ENCODE measurements around the gene CCDC63. TPM values are rescaled to one million over a fixed set of nuclear protein-coding genes. Genes with fewer than 3 reads are reported as not detected.

CCDC63 gene
- polyA plus RNA-seq, 3 donors = 0.22 TPM; not detected in 2

DNA sequence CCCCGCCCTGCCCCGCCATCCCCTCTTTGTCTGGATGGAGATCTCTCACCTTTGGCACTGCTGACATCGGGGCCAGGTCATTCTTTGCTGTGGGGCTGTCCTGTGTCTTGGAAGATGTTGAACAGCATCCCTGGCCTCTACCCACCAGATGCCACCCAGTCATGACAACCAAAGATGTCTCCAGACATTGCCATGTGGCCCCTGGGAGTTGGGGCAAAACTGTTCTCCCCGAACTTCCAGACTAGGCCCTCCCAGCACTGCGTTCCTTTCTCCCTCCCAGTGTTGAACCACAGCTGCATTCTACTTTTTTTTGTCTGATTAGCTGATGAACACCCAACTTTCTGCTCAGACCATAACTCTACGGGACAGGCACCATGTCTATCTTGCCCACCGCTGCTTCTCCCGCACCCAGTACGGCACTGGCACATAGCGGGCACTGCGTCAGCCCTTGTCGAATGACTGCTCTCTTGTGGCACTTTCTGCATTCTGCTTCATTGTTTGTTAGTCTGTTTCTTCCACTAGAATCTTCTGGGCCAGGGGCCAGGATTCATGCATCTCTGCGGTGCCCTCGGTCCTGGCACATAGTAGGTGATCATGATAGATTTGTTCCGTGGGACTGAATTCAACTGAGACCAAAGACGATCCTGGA, 86.7 kb downstream of the CCDC63 start:
- no peak for TF ChIP-seq CTCF (IDR thresholded peaks at IDR 0.05)
- H3K4me1 Mint-ChIP-seq = peaks cover 13% of the 10 kb centered on the region
- WGBS (ENCODE audit: insufficient coverage) = 99% methylated on average over 14 of the region's 16 CpGs
- Histone ChIP-seq H3K9me3 (replicated peaks in 1 of 2; ENCODE audit: control insufficient read depth in 1 of 2, insufficient read depth in 1 of 2, low read length in 2 of 2) (no peaks in the 10 kb centered on the region), H3K27ac (ENCODE audit: low read depth in 1 of 2, low read length in 2 of 2) (no peak overlapping the region), H3K36me3 (replicated peaks in 1 of 2; ENCODE audit: control insufficient read depth in 1 of 2, insufficient read depth in 2 of 2, low read length in 2 of 2) (no peaks in the 10 kb centered on the region), H3K4me2 (replicated peaks; ENCODE audit: extremely low read depth, low read length, poor library complexity, severe bottlenecking) (no peak overlapping the region), H3K9ac (ENCODE audit: insufficient read depth, low read length, poor library complexity, severe bottlenecking) (no peak overlapping the region), H3K4me3 (replicated peaks in 1 of 3; ENCODE audit: low read depth in 2 of 3, low read length in 3 of 3) (no peak overlapping the region), H3K79me2 (ENCODE audit: insufficient read depth, low read length) (no peaks in the 10 kb centered on the region), H4K20me1 (ENCODE audit: insufficient read depth, low read length) (no peaks in the 10 kb centered on the region), H3K27me3 (ENCODE audit: control insufficient read depth in 2 of 2, insufficient read depth in 2 of 2, low read length in 2 of 2) (no peaks in the 10 kb centered on the region), H3K4me1 (ENCODE audit: control insufficient read depth in 1 of 2, insufficient read depth in 2 of 2, low read length in 2 of 2) (peaks cover 6 to 7% of the 10 kb centered on the region in 2 donors), H2AFZ (ENCODE audit: insufficient read depth, low read depth, low read length, poor library complexity, severe bottlenecking) (no peak overlapping the region)
- H3K4me3 Mint-ChIP-seq = no peak overlapping the region
- no peak for DNase-seq
- H3K36me3 Mint-ChIP-seq = no peaks in the 10 kb centered on the region
- intact Hi-C loops (cut with micrococcal nuclease) = no loop called here
- H3K27me3 Mint-ChIP-seq (ENCODE audit: low read depth in 3 of 3) = peaks cover 7 to 17% (median 11%) of the 10 kb centered on the region in 3 donors
- H3K27ac Mint-ChIP-seq = no peak overlapping the region
- H3K9me3 Mint-ChIP-seq = no peaks in the 10 kb centered on the region

- peak overlapping the region in 1 of 2 donors; percentile 37 for H3K4me3 Mint-ChIP-seq
- intact Hi-C loops (cut with micrococcal nuclease) = no loop called here
- Histone ChIP-seq H3K4me3 (replicated peaks in 1 of 3; ENCODE audit: low read depth in 2 of 3, low read length in 3 of 3) (no peak overlapping the region), H3K4me2 (replicated peaks; ENCODE audit: extremely low read depth, low read length, poor library complexity, severe bottlenecking) (no peak overlapping the region), H3K4me1 (ENCODE audit: control insufficient read depth in 1 of 2, insufficient read depth in 2 of 2, low read length in 2 of 2) (peaks cover 6 to 7% of the 10 kb centered on the region in 2 donors), H3K27ac (ENCODE audit: low read depth in 1 of 2, low read length in 2 of 2) (no peak overlapping the region), H2AFZ (ENCODE audit: insufficient read depth, low read depth, low read length, poor library complexity, severe bottlenecking) (no peak overlapping the region), H3K9ac (ENCODE audit: insufficient read depth, low read length, poor library complexity, severe bottlenecking) (no peak overlapping the region), H4K20me1 (ENCODE audit: insufficient read depth, low read length) (no peaks in the 10 kb centered on the region), H3K9me3 (replicated peaks in 1 of 2; ENCODE audit: control insufficient read depth in 1 of 2, insufficient read depth in 1 of 2, low read length in 2 of 2) (no peaks in the 10 kb centered on the region), H3K27me3 (ENCODE audit: control insufficient read depth in 2 of 2, insufficient read depth in 2 of 2, low read length in 2 of 2) (no peaks in the 10 kb centered on the region), H3K79me2 (ENCODE audit: insufficient read depth, low read length) (no peaks in the 10 kb centered on the region), H3K36me3 (replicated peaks in 1 of 2; ENCODE audit: control insufficient read depth in 1 of 2, insufficient read depth in 2 of 2, low read length in 2 of 2) (no peaks in the 10 kb centered on the region)
- H3K27me3 Mint-ChIP-seq (ENCODE audit: low read depth in 3 of 3) = peaks cover 7 to 17% (median 11%) of the 10 kb centered on the region in 3 donors
- H3K36me3 Mint-ChIP-seq = no peaks in the 10 kb centered on the region
- H3K9me3 Mint-ChIP-seq = no peaks in the 10 kb centered on the region
- peaks cover 13% of the 10 kb centered on the region for H3K4me1 Mint-ChIP-seq
- TF ChIP-seq CTCF (IDR thresholded peaks at IDR 0.05) = no peak
- no peak for DNase-seq
- peak overlapping the region in 2 of 7 donors; percentile 34 to 43 for H3K27ac Mint-ChIP-seq
- WGBS (ENCODE audit: insufficient coverage) = 74% methylated on average over 3 of the region's 3 CpGs
Measured at GRCh38 chr12:110934093-110934852, 87.5 kb downstream of the CCDC63 start.

All from CD14-positive monocyte (primary cell).